Measurements from ENCODE around the gene WNK2. TPM values are rescaled to one million over a fixed set of nuclear protein-coding genes. Genes with fewer than 3 reads are reported as not detected.

The WNK2 gene
- total RNA-seq, 2 donors from 2014 or later = 34.8 to 39.5 TPM

- intact Hi-C loops (cut with DNase I) = no loop called here
- DNase-seq (ENCODE audit: low spot score) = peak; percentile 65
Observed at GRCh38 chr9:93258818-93259489, 75.0 kb downstream of the WNK2 start.

DNA sequence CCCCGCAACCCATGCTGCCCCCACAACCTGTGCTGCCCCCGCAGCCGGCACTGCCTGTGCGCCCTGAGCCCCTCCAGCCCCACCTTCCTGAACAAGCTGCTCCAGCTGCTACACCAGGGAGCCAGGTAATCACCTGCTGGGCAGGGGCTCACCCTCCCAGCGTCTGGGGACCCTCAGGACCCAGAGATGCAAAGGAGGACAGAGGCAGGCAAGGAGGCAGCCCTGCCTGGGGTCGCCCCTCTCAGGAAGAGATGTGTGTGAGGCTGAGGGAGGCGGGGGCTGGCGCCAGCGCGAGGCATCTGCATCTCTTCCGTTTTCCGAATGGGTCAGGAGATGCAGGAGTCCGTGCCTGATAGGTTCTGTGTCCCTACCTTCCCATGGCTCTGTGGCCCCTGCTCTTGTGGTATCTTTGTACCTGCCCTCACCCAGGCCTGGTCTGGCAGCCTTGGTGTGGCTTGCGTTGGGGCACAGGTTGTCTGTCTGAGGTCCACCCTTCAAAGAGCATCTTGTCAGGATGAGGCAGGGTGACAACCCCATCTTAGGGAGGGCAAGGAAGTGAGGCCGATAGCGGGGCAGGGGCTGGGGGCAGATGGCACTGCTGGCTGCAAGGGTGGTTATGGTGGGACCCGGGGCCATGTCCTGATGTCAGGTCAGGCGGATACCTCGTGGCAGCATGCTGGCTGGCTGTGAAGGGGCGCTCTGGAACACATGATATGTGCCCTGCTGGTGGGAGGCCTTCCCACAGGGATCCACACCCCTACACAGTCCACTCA is 75.7 kb downstream of the WNK2 start:
- intact Hi-C loops (cut with DNase I) = no loop called here
- peak; percentile 79 for DNase-seq (ENCODE audit: low spot score)

GRCh38 chr9:93260263-93261066 is 76.5 kb downstream of the WNK2 start:
- peak; percentile 70 for DNase-seq (ENCODE audit: low spot score)
- intact Hi-C loops (cut with DNase I) = no loop called here

- no peak for DNase-seq (ENCODE audit: low spot score)
- intact Hi-C loops (cut with DNase I) = no loop called here
Observed at GRCh38 chr9:93261281-93261680, 77.3 kb downstream of the WNK2 start.

DNA sequence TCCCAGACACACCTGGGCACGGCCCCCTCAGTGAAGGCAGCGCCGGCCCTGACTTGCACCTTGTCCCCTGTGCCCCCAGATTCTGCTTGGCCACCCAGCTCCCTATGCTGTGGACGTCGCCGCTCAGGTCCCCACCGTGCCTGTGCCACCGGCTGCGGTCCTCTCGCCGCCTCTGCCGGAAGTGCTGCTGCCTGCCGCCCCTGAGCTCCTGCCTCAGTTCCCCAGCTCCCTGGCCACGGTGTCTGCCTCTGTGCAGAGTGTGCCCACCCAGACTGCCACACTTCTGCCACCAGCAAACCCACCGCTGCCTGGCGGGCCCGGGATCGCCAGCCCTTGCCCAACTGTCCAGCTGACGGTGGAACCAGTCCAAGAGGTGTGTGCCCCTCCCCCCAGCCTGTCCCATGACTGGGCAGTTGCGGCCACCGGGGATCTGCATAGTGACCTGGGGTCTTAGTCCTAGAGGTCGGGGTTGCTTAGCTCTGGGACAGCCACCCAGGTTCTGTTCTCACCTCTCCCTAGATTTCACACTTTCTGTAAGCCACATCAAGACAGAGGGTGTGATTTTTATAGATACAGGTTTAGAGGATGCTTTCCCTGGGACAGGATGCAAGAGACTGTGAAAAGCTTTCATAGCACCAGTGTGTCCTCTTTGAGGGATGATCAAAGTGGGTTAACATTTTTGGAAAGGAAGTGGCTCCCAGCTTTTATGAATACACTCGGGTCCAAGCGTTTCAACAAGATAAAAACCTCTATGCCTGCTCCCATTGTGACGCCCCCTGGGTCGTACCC is 78.0 kb downstream of the WNK2 start:
- peak; percentile 72 for DNase-seq (ENCODE audit: low spot score)
- intact Hi-C loops (cut with DNase I) = no loop called here

DNA sequence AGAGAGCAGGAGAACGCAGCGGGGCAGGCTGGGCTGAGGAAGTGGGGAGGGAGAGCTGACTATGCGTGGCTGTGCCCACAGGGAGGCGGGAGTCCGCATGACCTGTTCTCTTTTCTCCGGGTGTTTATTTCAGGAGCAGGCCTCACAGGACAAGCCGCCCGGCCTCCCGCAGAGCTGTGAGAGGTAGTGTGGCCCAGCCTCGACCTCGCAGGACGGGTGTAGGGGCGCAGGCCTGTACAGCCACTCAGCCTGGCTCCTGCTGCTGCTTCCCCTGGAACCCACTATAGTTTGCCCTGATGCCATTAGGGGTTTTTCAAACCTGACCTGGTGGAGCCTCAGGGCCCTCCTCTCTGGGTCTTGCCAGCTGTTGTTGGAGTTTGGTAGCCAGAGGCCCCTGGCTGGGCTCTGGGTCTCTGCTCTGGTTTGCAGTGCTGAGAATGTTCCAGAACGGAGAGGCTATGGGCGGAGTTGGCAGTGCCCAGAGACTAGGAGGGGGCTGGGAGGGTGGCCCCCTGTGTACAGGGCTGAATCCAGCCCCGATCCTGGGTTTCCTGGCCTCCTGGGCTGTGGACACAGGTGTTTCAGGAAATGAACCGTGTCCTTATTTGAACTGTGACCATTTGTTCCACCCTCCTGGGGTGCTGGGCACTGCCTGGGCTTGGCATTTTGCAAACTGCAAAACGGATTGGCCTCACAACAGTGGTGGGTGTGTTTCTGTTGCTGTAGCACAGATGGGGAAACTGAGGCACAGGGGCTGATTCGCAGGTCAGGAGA is 78.8 kb downstream of the WNK2 start:
- DNase-seq (ENCODE audit: low spot score) = peak; percentile 74
- intact Hi-C loops (cut with DNase I) = no loop called here

DNA sequence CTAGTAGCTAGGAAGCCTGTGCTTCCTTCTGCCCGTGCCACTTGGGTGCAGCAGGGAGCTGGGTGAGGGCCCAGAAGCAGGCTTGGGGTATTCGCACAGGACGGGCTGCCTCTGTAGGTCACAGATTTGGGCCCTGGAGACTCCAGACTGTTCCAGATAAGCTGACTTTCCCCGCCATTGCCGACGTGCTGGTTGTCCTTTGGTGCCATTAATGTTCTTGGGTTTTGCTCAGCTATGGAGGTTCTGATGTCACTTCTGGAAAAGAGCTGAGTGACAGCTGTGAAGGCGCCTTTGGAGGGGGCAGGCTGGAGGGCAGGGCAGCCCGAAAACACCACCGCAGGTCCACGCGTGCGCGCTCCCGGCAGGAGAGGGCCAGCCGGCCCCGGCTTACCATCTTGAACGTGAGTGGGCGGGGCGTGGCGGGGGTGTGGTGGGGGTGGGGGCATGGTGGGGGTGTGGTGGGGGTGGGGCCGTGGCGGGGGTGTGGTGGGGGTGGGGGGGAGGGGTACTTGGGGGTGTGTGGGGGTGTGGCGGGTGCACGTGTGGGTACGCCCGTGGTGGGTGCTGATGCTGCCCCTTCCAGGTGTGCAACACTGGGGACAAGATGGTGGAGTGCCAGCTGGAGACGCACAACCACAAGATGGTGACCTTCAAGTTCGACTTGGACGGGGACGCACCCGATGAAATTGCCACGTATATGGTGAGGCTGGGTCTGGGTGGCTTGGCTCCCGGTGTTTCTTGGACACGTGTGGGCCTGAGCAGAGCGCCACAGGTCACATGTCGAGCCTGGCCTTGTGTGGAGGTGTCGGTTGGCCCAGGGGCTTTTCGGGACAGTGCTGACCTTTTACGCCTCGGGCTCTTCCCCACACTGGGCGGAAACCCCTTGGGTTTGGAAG is 79.6 kb downstream of the WNK2 start:
- intact Hi-C loops (cut with DNase I) = no loop called here
- no peak for DNase-seq (ENCODE audit: low spot score)

GRCh38 chr9:93264338-93265125 is 80.6 kb downstream of the WNK2 start:
- DNase-seq (ENCODE audit: low spot score) = peak; percentile 72
- intact Hi-C loops (cut with DNase I) = no loop called here

DNA sequence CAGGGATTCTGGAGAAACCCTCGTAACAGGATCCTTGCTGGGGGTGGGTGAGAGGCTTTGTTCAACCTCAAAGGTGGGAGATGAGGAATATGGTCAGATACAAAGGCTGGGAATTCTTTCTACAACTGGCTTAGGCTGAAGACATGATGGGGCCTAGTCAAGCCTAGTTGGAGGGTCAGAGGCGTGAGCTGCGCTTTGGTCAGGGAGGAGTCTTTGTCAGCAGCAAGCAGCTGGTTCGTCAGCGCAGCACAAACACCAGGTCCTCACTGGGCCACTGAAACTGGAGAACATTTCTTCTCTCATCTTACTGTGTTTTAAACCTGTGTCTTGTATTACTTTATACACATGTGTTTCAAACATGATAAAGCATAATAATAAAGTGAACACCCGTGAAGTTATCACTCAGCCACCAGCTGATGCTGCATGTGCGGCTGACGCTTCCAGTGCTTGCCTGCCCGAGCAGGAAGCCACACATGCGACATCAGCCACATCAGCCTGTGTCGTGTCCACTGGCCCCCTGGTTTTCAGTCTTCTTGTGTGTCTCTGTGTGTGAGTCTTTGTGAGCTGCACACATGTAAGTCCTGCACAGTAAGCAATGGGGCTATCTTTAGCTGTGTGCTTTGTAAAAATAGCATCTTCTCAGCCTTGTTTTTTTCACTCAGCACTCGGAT is 81.5 kb downstream of the WNK2 start:
- DNase-seq (ENCODE audit: low spot score) = no peak
- intact Hi-C loops (cut with DNase I) = no loop called here

DNA sequence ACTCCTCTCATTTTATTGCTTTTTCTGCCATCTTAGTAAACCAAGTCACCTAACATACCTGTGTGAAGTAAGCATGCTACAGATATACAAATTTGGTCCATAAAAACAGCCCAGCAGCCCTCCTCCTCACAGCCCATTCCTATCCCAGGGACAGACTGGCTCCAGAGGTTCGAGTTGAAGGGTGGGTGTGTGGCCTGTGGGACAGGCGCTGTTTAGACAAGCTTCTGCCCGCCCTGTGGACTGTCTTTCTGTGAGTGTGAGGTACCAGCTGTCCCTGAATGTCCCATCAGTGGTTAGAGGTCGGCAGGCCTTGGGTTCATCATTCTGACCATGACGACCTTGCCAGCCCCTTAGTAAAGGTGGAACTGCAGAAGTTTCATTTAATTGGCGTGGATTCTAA is 82.0 kb downstream of the WNK2 start:
- DNase-seq (ENCODE audit: low spot score) = no peak

GRCh38 chr9:93266521-93267001 is 82.6 kb downstream of the WNK2 start:
- intact Hi-C loops (cut with DNase I) = no loop called here
- no peak for DNase-seq (ENCODE audit: low spot score)

More for the DNA sequence above, 82.0 kb downstream of the WNK2 start:
- intact Hi-C loops (cut with DNase I) = no loop called here

GRCh38 chr9:93267091-93267541 is 83.2 kb downstream of the WNK2 start:
- no peak for DNase-seq (ENCODE audit: low spot score)
- intact Hi-C loops (cut with DNase I) = no loop called here

- intact Hi-C loops (cut with DNase I) = no loop called here
- DNase-seq (ENCODE audit: low spot score) = no peak
Observed at GRCh38 chr9:93267681-93268505, 84.0 kb downstream of the WNK2 start.

GRCh38 chr9:93268551-93269314 is 84.8 kb downstream of the WNK2 start:
- intact Hi-C loops (cut with DNase I) = no loop called here
- DNase-seq (ENCODE audit: low spot score) = no peak

- no peak for DNase-seq (ENCODE audit: low spot score)
Observed at GRCh38 chr9:93270976-93271375, 87.0 kb downstream of the WNK2 start.

More at GRCh38 chr9:93270976-93271375, 87.0 kb downstream of the WNK2 start:
- intact Hi-C loops (cut with DNase I) = no loop called here
